Endothelial cell (in vitro differentiated cells): Measurements from ENCODE around the gene ADCY5. TPM values are rescaled to one million over a fixed set of nuclear protein-coding genes. Genes with fewer than 3 reads are reported as not detected.

ENCODE experiments used
- DNase-seq: peaks from one replicate; pipeline ENCODE4 v3.0.0; 2021; ENCODE audit warnings: low spot score
- H3K27ac Mint-ChIP-seq: one replicate; pipeline ENCODE4 v1.8.0; 2021; ENCODE audit warnings: mixed read lengths, inconsistent platforms; ENCODE audit not compliant: unreplicated experiment
- H3K27me3 Mint-ChIP-seq: one replicate; pipeline ENCODE4 v1.8.0; 2021; ENCODE audit warnings: mild to moderate bottlenecking, moderate library complexity, mixed read lengths, inconsistent platforms; ENCODE audit not compliant: unreplicated experiment
- H3K36me3 Mint-ChIP-seq: one replicate; pipeline ENCODE4 v1.8.0; 2021; ENCODE audit warnings: mild to moderate bottlenecking, low read depth, mixed read lengths, inconsistent platforms; ENCODE audit not compliant: unreplicated experiment
- H3K4me1 Mint-ChIP-seq: one replicate; pipeline ENCODE4 v1.8.0; 2021; ENCODE audit warnings: mild to moderate bottlenecking, mixed read lengths, inconsistent platforms; ENCODE audit not compliant: unreplicated experiment
- H3K4me3 Mint-ChIP-seq: one replicate; pipeline ENCODE4 v1.8.0; 2021; ENCODE audit warnings: mild to moderate bottlenecking, mixed read lengths, inconsistent platforms; ENCODE audit not compliant: unreplicated experiment
- H3K9me3 Mint-ChIP-seq: one replicate; pipeline ENCODE4 v1.8.0; 2021; ENCODE audit warnings: mixed read lengths, inconsistent platforms; ENCODE audit not compliant: unreplicated experiment
- CTCF ChIP-seq: fragments of 200-600 bp; sonication (generic); IDR thresholded peaks from one replicate; pipeline ENCODE4 v1.5.0; 2021; ENCODE audit warnings: antibody characterized with exemption; ENCODE audit not compliant: unreplicated experiment
- total RNA-seq: library from RNA; stranded (reverse); fragmentation: NEBNext Ultra II Directional; extraction: Animal tissue kit (Norgen Biotek cat#: 25700); gene quantifications from one replicate; pipeline ENCODE4 v1.2.1, GENCODE V29; 2021; ENCODE audit not compliant: unreplicated experiment

Gene ADCY5
- total RNA-seq, 1 donor from 2014 or later, result 1.0 TPM

- no peak overlapping the region for H3K27ac Mint-ChIP-seq
- no peak for TF ChIP-seq CTCF
- H3K36me3 Mint-ChIP-seq, result no peaks in the 10 kb centered on the region
- no peak for DNase-seq
- H3K27me3 Mint-ChIP-seq, result peaks cover 14% of the 10 kb centered on the region
- no peak overlapping the region for H3K4me3 Mint-ChIP-seq
- no peaks in the 10 kb centered on the region for H3K9me3 Mint-ChIP-seq
- peaks cover 1% of the 10 kb centered on the region for H3K4me1 Mint-ChIP-seq
Observed at GRCh38 chr3:123481722-123482457, 33.0 kb upstream of the ADCY5 start.

- Mint-ChIP-seq H3K4me3 (no peak overlapping the region), H3K9me3 (no peaks in the 10 kb centered on the region), H3K27ac (no peak overlapping the region), H3K27me3 (peaks cover 14% of the 10 kb centered on the region), H3K4me1 (no peaks in the 10 kb centered on the region), H3K36me3 (no peaks in the 10 kb centered on the region)
- DNase-seq, result no peak
- TF ChIP-seq CTCF, result no peak
Observed at GRCh38 chr3:123481071-123481470, 32.2 kb upstream of the ADCY5 start.

GRCh38 chr3:123480428-123480827 is 31.5 kb upstream of the ADCY5 start:
- Mint-ChIP-seq H3K36me3 (no peaks in the 10 kb centered on the region), H3K9me3 (no peaks in the 10 kb centered on the region), H3K4me3 (no peak overlapping the region)

GRCh38 chr3:123479891-123480290 is 31.0 kb upstream of the ADCY5 start:
- H3K9me3 Mint-ChIP-seq, result no peaks in the 10 kb centered on the region
- H3K27me3 Mint-ChIP-seq, result peaks cover 16% of the 10 kb centered on the region
- no peak overlapping the region for H3K27ac Mint-ChIP-seq
- no peaks in the 10 kb centered on the region for H3K36me3 Mint-ChIP-seq
- DNase-seq, result no peak
- H3K4me1 Mint-ChIP-seq, result peaks cover 2% of the 10 kb centered on the region
- H3K4me3 Mint-ChIP-seq, result no peak overlapping the region
- TF ChIP-seq CTCF, result no peak

More at GRCh38 chr3:123480428-123480827, 31.5 kb upstream of the ADCY5 start:
- no peak for DNase-seq
- H3K27me3 Mint-ChIP-seq, result peaks cover 14% of the 10 kb centered on the region
- TF ChIP-seq CTCF, result no peak
- no peaks in the 10 kb centered on the region for H3K4me1 Mint-ChIP-seq
- H3K27ac Mint-ChIP-seq, result no peak overlapping the region

GRCh38 chr3:123478314-123478713 is 29.4 kb upstream of the ADCY5 start:
- Mint-ChIP-seq H3K9me3 (no peaks in the 10 kb centered on the region), H3K4me3 (no peak overlapping the region), H3K36me3 (no peaks in the 10 kb centered on the region), H3K27ac (no peak overlapping the region), H3K4me1 (peaks cover 2% of the 10 kb centered on the region), H3K27me3 (peaks cover 16% of the 10 kb centered on the region)
- no peak for DNase-seq
- TF ChIP-seq CTCF, result no peak
